HCT116 (cell line): ENCODE data around the gene NEURL4.

ENCODE experiments used
- CTCF ChIP-seq, 3 experiments: fragments of 200-600 bp in 1 of 3; sonication (generic) in 1 of 3; IDR thresholded peaks in 2 of 3; conservative IDR thresholded peaks in 1 of 3; 2 replicates each; pipeline ENCODE4 v1.5.1; 2012 to 2017; ENCODE audit warnings: low read depth in 2 of 3, low read length in 2 of 3, antibody characterized with exemption in 1 of 3, borderline replicate concordance in 1 of 3, control low read depth in 1 of 3, mild to moderate bottlenecking in 1 of 3, mixed read lengths in 1 of 3, mixed run types in 1 of 3, moderate library complexity in 1 of 3; ENCODE audit not compliant: insufficient read depth in 1 of 3
- EZH2 ChIP-seq: fragments of 200-600 bp; sonication (generic); IDR thresholded peaks from 2 replicates; pipeline ENCODE4 v1.6.1; 2017; ENCODE audit warnings: antibody characterized with exemption, mixed run types

- TF ChIP-seq EZH2 (no peak), CTCF (IDR thresholded peaks at IDR 0.05 in 2 of 3, conservative IDR thresholded peaks at IDR 0.05 in 1 of 3; ENCODE audit: borderline replicate concordance in 1 of 3, insufficient read depth in 1 of 3, low read depth in 2 of 3, low read length in 2 of 3) (no peak)
Observed at GRCh38 chr17:7266784-7267183, 62.4 kb downstream of the NEURL4 start.
